ENCODE measurements around the gene CACNG7.
"Not testable (repeated sequence)": the region's sequence is repeated elsewhere in the genome, so short reads cannot be mapped to it uniquely, and the experiment has no call there.

Gene CACNG7, protein sequence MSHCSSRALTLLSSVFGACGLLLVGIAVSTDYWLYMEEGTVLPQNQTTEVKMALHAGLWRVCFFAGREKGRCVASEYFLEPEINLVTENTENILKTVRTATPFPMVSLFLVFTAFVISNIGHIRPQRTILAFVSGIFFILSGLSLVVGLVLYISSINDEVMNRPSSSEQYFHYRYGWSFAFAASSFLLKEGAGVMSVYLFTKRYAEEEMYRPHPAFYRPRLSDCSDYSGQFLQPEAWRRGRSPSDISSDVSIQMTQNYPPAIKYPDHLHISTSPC

GRCh38 chr19:53908935-53909415 lies at the start of gene CACNG7:
CACNG7 (plus strand) TSS chr19:53909278; CDS start chr19:53912832, 3,554 bp downstream.
- no peak for DNase-seq

- DNase-seq, result no peak
Observed at GRCh38 chr19:53864308-53864836, 44.7 kb upstream of the CACNG7 start.

- peak in 1 of 2 experiments; percentile 38 for DNase-seq
Observed at GRCh38 chr19:53865523-53865917, 43.6 kb upstream of the CACNG7 start.

DNA sequence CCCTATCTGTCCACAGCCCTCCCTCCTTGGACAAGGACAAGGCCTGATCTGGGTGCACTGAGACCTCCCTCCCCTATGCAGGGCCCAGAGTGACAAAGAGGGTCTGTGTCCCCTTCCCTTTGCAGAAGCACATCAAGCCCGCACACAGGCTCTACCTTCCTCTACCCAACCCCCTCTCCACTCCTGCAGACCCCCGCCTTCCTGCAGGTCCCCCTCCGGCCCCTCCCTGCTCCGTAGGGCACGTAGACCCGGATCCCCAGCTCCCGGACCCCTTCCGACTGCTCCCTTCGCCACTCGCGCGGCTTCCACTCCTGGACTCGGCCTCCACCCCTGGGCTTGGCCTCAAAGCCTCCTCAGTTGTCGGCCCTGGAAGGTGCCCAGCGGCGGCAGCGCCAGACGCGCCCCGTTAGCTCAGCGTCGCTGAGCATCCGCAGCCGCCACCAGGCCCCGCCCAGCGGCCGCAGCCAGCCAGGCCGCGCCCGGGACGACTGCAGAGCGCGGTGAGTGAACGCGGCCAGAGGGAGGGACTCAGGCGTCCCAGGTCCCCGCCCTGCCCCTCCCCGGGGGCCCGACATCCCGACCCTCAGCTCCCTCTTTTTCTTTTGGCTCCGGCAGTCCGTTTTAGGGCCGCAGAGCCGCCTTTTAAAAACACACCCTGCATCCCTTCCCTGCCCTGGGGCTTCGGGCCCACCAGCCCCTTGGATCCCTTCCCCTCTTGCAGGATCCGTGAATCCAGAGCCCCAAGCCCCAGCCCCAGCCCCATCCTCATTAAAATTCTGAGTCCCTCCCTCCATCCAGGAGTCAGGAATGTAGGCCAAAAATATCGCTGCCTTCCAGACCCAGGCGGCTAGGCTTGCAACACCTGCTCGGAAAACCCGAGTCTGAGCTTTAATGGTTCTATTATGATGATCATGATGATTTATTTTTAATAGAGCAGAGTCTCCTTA lies 42.9 kb upstream of the CACNG7 start:
- peak; percentile 36 to 65 for DNase-seq

- no peak for DNase-seq
Observed at GRCh38 chr19:53866865-53867224, 42.2 kb upstream of the CACNG7 start.

DNA sequence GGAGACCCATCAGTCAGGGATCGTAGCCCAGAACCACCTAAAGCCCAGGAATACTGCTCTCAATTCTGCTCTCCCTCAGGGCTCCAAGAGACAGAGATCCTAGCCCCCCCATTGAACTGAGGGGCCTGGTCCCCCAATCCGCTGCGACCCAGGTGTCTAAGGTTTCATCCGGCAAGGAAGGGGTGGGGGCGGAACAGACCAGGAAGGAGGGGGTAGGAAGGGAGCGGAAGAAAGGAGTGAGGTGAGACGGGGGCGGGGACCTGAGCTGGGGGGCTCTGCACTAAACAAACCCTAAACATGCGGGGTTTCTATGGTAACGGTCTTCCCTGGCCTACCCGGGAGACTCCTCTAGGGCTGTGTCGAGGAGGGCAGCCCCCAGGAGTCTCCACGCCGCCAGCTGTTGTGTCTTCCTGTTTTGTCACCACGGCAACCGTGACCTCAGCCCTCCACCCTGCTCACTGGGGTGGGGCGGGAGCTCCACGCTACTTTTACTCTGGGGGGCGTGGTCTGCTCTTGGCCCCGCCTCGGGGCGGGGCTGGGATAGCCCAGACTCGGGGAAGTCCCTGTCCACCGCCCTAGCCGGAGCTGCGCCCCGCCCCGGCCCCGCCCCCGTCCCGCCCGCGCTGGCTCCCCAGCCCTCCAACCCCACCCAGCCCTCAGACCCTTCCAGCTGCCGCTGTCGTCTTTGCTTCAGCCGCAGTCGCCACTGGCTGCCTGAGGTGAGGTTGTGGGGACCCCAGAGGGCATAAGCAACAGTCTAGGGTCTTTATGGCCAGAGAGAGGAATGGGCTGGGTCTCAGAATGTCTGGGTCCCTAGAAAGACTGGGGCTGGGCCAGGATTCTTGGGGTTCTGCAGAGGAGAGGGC lies 41.6 kb upstream of the CACNG7 start, which contains the start of gene MYADM:
MYADM (plus strand) TSS at position 659 of the 866 bp plus-strand sequence. CDS start 5,647 bp downstream, outside the sequence.
- peak; percentile 93 to 96 for DNase-seq

- peak in 1 of 2 experiments; percentile 23 for DNase-seq
Observed at GRCh38 chr19:53868091-53868891, 40.8 kb upstream of the CACNG7 start.

DNA sequence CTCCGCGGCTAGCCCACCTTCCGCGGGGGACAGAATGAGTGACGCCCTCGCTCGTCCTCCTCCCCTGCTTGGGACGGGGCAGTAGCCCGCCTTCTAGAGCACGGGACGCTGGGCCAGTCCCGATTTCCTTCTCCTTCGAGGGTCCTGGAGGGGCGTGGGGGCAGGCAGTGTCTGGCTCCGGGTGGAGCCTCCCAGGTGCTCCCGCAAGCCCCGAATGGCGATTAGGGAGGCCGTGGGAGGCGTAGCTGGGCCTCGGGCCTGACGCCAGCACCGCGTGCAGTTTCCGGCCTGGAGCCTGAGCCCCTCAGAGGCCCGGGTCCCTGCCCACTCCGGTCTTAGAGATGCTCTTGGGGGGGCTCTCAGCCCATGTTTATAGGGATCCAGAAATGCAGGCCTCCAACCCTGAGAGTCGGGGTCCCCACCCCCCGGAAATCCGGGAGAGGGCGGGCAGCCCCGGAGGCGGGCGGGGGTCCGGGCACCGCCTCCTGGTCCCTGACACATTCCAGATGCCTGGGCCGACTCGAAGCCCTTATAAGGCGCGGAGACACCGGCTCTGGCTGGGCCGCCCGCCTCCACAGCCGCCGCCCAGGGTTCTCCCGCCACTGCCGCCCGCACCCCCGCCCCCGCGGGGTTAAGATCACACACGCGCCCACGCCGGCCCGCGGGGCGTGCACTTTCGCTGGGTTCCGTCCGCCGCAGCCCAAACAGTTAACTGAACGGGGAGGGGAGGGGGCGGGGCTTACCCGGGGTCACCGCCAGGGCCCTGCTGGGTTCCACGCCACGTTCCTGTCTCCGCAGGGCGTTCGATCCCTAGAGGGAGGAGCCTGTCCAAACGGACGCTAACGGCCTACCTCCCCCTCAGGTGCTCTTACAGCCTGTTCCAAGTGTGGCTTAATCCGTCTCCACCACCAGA lies 39.9 kb upstream of the CACNG7 start:
- DNase-seq, result peak; percentile 34 to 89

- not testable (repeated sequence) for DNase-seq
Observed at GRCh38 chr19:53869805-53870484, 39.1 kb upstream of the CACNG7 start.

DNA sequence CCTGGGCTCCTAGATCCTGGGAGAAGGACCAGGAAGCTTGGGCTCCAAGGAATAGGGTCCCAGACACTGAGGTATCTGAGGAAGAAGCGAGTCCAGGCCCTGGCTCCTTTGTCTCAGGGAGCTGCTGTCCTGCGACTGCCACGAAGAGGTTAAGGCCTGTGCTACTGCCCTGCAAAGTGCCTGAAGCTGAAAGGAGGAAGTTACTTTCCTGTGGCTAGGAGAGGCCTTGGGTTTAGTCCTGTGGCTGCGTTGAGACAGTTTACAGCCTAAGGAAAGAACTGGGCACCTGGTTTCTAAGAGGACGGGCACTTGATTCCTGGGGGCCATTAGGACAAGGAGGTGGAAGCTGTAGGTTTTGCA lies 38.6 kb upstream of the CACNG7 start:
- no peak for DNase-seq

- DNase-seq, result no peak
Observed at GRCh38 chr19:53871454-53871853, 37.6 kb upstream of the CACNG7 start.

- DNase-seq, result no peak
Observed at GRCh38 chr19:53872762-53873161, 36.3 kb upstream of the CACNG7 start.

DNA sequence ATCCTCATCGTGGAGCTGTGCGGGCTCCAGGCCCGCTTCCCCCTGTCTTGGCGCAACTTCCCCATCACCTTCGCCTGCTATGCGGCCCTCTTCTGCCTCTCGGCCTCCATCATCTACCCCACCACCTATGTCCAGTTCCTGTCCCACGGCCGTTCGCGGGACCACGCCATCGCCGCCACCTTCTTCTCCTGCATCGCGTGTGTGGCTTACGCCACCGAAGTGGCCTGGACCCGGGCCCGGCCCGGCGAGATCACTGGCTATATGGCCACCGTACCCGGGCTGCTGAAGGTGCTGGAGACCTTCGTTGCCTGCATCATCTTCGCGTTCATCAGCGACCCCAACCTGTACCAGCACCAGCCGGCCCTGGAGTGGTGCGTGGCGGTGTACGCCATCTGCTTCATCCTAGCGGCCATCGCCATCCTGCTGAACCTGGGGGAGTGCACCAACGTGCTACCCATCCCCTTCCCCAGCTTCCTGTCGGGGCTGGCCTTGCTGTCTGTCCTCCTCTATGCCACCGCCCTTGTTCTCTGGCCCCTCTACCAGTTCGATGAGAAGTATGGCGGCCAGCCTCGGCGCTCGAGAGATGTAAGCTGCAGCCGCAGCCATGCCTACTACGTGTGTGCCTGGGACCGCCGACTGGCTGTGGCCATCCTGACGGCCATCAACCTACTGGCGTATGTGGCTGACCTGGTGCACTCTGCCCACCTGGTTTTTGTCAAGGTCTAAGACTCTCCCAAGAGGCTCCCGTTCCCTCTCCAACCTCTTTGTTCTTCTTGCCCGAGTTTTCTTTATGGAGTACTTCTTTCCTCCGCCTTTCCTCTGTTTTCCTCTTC lies 35.1 kb upstream of the CACNG7 start:
- DNase-seq, result no peak

GRCh38 chr19:53874606-53874990 lies 34.5 kb upstream of the CACNG7 start:
- DNase-seq, result no peak

DNA sequence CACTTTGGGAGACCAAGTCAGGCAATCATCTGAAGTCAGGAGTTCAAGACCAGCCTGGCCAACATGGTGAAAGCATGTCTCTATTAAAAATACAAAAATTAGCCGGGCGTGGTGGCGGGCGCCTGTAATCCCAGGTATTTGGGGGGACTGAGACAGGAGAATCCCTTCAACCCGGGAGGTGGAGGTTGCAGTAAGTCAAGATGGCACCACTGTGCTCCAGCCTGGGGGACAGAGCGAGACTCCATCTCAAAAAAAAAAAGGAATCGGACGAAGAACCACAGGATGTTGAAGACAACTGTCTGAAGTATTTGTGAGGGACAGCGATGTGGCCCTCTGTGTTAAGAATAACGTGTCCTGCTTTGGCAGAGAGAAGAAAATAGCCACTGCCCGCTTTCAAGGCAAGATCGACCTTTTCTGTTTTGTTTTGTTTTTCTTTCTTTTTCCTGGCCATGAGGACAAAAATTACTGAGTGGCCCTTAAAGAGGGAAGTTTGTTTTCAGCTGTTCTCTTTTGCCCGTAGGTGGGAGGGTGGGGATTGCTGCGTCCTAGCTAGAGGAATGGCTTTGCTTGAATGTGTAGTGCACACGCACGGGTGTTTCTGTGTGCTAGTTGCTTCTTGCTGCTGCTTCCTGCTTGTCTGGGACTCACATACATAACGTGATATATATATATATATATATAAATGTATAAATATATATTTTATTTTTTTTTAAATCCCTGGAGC lies 33.3 kb upstream of the CACNG7 start:
- no peak for DNase-seq

DNA sequence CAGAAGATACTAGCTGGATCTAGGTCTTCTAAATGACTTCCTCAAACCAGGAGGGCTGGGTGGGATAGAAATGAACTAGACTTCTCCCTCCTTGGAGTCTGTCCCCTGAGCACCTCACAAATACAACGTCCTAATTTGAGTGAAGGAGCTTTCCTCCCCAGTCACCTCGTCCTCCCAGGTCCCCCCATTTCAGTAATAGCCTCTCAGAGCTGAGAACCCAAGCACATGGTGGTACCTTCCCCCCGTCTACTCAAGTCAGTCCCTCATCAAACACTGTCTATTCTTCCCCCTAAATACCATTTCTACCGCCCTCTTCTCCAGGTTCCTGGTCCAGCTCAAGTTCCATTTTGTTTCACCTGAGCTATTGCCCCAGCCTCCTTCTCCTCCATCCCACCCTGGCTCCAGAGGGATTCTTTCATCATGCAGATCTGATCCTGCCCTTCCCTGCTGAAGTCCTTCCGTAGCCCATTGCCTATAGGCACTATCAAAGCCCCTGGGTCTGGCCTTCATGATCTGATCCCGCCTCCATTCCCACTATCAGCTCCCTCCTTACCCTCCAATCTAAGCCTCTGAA lies 32.3 kb upstream of the CACNG7 start:
- peak in 1 of 2 experiments; percentile 29 for DNase-seq

DNA sequence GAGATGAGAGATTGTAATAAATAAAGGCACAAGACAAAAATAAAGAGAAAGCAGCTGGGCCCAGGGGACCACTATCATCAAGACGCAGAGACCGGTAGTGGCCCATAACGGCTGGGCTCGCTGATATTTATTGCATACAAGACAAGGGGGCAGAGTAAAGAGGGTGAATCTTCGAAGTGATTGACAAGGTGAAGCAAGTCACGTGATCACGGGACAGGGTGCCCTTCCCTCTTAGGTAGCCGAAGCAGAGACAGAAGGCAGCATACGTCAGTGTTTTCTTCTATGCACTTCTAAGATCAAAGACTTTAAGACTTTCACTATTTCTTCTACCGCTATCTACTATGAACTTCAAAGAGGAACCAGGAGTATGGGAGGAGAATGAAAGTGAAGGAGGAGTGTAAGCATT lies 31.7 kb upstream of the CACNG7 start:
- peak in 1 of 2 experiments; percentile 21 for DNase-seq

DNA sequence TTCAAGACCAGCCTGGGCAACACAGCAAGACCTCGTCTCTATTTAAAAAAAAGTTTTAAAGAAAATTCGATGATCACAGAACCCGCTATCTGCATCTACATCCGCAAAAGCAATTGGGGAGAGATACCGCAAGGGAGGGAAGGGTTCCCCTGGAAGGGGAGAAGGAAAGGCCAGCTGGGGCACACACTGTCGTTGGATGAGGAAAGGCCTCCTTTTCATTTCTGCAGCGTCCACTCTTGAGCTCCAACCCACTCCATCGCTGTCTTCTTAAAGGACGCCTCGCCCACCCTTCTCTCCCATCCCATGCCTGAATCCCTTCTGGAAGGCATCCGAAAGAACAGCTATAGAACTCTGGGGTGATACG lies 30.3 kb upstream of the CACNG7 start:
- no peak for DNase-seq

Measured in SW 1271 (cell line).